ENCODE data around the gene ATP6V0D1.

Gene ATP6V0D1

GRCh38 chr16:67443265-67443664 lies 37.7 kb downstream of the ATP6V0D1 start:
- no peak for DNase-seq

GRCh38 chr16:67442581-67443255 lies 38.2 kb downstream of the ATP6V0D1 start:
- no peak for DNase-seq

- DNase-seq, result no peak
Observed at GRCh38 chr16:67441907-67442306, 39.0 kb downstream of the ATP6V0D1 start.

- no peak for DNase-seq
Observed at GRCh38 chr16:67441271-67441753, 39.6 kb downstream of the ATP6V0D1 start.

GRCh38 chr16:67438824-67439393 lies 42.0 kb downstream of the ATP6V0D1 start:
- DNase-seq, result no peak

- no peak for DNase-seq
Observed at GRCh38 chr16:67438098-67438791, 42.7 kb downstream of the ATP6V0D1 start.

GRCh38 chr16:67437513-67437912 lies 43.4 kb downstream of the ATP6V0D1 start:
- no peak for DNase-seq

- DNase-seq, result no peak
Observed at GRCh38 chr16:67436640-67437193, 44.2 kb downstream of the ATP6V0D1 start.

GRCh38 chr16:67435758-67436164 lies 45.2 kb downstream of the ATP6V0D1 start:
- DNase-seq, result no peak

GRCh38 chr16:67433131-67433719 lies 47.7 kb downstream of the ATP6V0D1 start:
- DNase-seq, result no peak

GRCh38 chr16:67432506-67432890 lies 48.5 kb downstream of the ATP6V0D1 start:
- no peak for DNase-seq

GRCh38 chr16:67431775-67432505 lies 49.0 kb downstream of the ATP6V0D1 start:
- no peak for DNase-seq

- peak; percentile 42 for DNase-seq
Observed at GRCh38 chr16:67430977-67431774, 49.8 kb downstream of the ATP6V0D1 start, which contains the start of gene HSD11B2. Gene HSD11B2, plus strand, starts transcription at chr16:67431121. Its CDS starts 128 bp downstream, at chr16:67431249.

- peak; percentile 45 for DNase-seq
Observed at GRCh38 chr16:67430504-67430976, 50.4 kb downstream of the ATP6V0D1 start.

GRCh38 chr16:67429799-67430503 lies 51.0 kb downstream of the ATP6V0D1 start:
- DNase-seq, result no peak

- DNase-seq, result no peak
Observed at GRCh38 chr16:67429053-67429798, 51.7 kb downstream of the ATP6V0D1 start.

GRCh38 chr16:67428146-67428731 lies 52.7 kb downstream of the ATP6V0D1 start:
- DNase-seq, result peak; percentile 24

- DNase-seq, result no peak
Observed at GRCh38 chr16:67426950-67427349, 54.0 kb downstream of the ATP6V0D1 start.

GRCh38 chr16:67426022-67426421 lies 54.9 kb downstream of the ATP6V0D1 start:
- no peak for DNase-seq

- DNase-seq, result no peak
Observed at GRCh38 chr16:67425580-67425979, 55.4 kb downstream of the ATP6V0D1 start.

Data from stimulated activated naive CD4-positive, alpha-beta T cell treated with Interleukin-2 at 50 U/mL for 16 hours (primary cell).